ENCODE data around the gene CD226. TPM values are rescaled to one million over a fixed set of nuclear protein-coding genes. Genes with fewer than 3 reads are reported as not detected.

Gene CD226
- total RNA-seq, 4 donors from 2014 or later = 0.03 to 1.6 (median 0.22) TPM

DNA sequence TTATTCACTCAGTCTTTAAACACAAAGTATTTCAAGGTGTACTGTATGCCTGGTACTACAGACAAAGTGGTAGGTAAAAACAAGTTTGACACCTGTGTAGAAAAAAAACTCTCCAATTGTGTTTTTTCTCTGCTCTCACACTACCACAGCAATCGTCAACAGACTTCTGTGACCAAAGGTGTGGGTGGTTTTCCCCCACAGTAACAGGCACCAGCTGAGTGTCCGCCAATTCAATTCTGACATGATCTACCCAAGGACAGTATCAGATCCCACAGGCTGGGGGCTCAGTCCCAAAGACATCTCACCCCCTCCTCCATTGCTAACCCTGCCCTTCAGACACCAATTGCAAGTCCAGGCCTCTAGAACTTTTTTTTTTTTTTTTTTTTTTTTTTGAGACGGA, 71.2 kb downstream of the CD226 start:
- no peak for ATAC-seq
- in situ Hi-C loops (cut with MboI; ENCODE audit: low sequenced_read_pairs in 4 of 4) (no loop called here), intact Hi-C loops (cut with DNase I; ENCODE audit: low total_unique reads) (no loop called here)
- Histone ChIP-seq H3K36me3 (no peaks in the 10 kb centered on the region), H3K27ac (no peak overlapping the region), H3K9me3 (no peaks in the 10 kb centered on the region), H3K4me3 (no peak overlapping the region), H3K4me1 (no peaks in the 10 kb centered on the region), H3K27me3 (no peaks in the 10 kb centered on the region)
- DNase-seq = no peak
- TF ChIP-seq POLR2A (IDR thresholded peaks at IDR 0.05) = no peak
- TF ChIP-seq, protein P1, sequence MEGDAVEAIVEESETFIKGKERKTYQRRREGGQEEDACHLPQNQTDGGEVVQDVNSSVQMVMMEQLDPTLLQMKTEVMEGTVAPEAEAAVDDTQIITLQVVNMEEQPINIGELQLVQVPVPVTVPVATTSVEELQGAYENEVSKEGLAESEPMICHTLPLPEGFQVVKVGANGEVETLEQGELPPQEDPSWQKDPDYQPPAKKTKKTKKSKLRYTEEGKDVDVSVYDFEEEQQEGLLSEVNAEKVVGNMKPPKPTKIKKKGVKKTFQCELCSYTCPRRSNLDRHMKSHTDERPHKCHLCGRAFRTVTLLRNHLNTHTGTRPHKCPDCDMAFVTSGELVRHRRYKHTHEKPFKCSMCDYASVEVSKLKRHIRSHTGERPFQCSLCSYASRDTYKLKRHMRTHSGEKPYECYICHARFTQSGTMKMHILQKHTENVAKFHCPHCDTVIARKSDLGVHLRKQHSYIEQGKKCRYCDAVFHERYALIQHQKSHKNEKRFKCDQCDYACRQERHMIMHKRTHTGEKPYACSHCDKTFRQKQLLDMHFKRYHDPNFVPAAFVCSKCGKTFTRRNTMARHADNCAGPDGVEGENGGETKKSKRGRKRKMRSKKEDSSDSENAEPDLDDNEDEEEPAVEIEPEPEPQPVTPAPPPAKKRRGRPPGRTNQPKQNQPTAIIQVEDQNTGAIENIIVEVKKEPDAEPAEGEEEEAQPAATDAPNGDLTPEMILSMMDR (IDR thresholded peaks at IDR 0.05 in 4 of 5, conservative IDR thresholded peaks at IDR 0.05 in 1 of 5) = no peak

GRCh38 chr18:69874058-69874457, 73.6 kb downstream of the CD226 start:
- Histone ChIP-seq H3K9me3 (no peaks in the 10 kb centered on the region), H3K36me3 (no peaks in the 10 kb centered on the region), H3K4me1 (no peaks in the 10 kb centered on the region), H3K27me3 (no peaks in the 10 kb centered on the region), H3K27ac (no peak overlapping the region), H3K4me3 (no peak overlapping the region)
- no peak for DNase-seq
- TF ChIP-seq POLR2A (IDR thresholded peaks at IDR 0.05) = no peak
- TF ChIP-seq, protein P1 (IDR thresholded peaks at IDR 0.05 in 4 of 5, conservative IDR thresholded peaks at IDR 0.05 in 1 of 5) = no peak
- no peak for ATAC-seq
- intact Hi-C loops (cut with DNase I; ENCODE audit: low total_unique reads) = no loop called here
- in situ Hi-C loops (cut with MboI; ENCODE audit: low sequenced_read_pairs in 4 of 4) = no loop called here

- intact Hi-C loops (cut with DNase I; ENCODE audit: low total_unique reads) = no loop called here
- H3K4me1 ChIP-seq = no peaks in the 10 kb centered on the region
- H3K36me3 ChIP-seq = no peaks in the 10 kb centered on the region
- H3K27ac ChIP-seq = no peak overlapping the region
- ATAC-seq (no peak), DNase-seq (no peak)
- H3K27me3 ChIP-seq = no peaks in the 10 kb centered on the region
- no peak overlapping the region for H3K4me3 ChIP-seq
- TF ChIP-seq POLR2A (IDR thresholded peaks at IDR 0.05) = no peak
- TF ChIP-seq, protein P1 (IDR thresholded peaks at IDR 0.05 in 4 of 5, conservative IDR thresholded peaks at IDR 0.05 in 1 of 5) = no peak
- in situ Hi-C loops (cut with MboI; ENCODE audit: low sequenced_read_pairs in 4 of 4) = no loop called here
- H3K9me3 ChIP-seq = no peaks in the 10 kb centered on the region
These were observed 75.0 kb downstream of the CD226 start for GRCh38 chr18:69872661-69873060.

DNA sequence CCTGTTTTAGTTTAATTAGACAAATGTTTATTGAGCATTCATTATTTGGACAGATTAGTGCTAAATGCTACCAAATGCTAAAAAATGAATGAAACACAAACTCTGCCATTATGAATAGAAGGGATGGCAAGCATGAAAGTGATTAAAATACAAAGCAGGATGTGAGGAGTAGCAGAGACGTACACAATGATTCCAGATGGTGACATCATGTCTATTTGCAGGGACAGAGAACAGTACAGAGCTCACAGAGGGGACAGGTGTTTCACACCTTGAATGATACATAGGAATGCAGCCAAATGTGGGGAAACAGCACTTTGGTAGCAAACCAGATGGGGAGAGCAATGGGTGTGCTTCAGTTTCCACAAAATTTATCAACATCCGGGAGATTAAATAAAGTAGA, 76.3 kb downstream of the CD226 start:
- no peak overlapping the region for H3K27ac ChIP-seq
- no peak for TF ChIP-seq POLR2A (IDR thresholded peaks at IDR 0.05)
- TF ChIP-seq, protein P1 (IDR thresholded peaks at IDR 0.05 in 4 of 5, conservative IDR thresholded peaks at IDR 0.05 in 1 of 5) = no peak
- H3K4me1 ChIP-seq = no peaks in the 10 kb centered on the region
- no peaks in the 10 kb centered on the region for H3K27me3 ChIP-seq
- no peaks in the 10 kb centered on the region for H3K36me3 ChIP-seq
- in situ Hi-C loops (cut with MboI; ENCODE audit: low sequenced_read_pairs in 4 of 4) = no loop called here
- intact Hi-C loops (cut with DNase I; ENCODE audit: low total_unique reads) = no loop called here
- no peaks in the 10 kb centered on the region for H3K9me3 ChIP-seq
- ATAC-seq (no peak), DNase-seq (no peak)
- no peak overlapping the region for H3K4me3 ChIP-seq

DNA sequence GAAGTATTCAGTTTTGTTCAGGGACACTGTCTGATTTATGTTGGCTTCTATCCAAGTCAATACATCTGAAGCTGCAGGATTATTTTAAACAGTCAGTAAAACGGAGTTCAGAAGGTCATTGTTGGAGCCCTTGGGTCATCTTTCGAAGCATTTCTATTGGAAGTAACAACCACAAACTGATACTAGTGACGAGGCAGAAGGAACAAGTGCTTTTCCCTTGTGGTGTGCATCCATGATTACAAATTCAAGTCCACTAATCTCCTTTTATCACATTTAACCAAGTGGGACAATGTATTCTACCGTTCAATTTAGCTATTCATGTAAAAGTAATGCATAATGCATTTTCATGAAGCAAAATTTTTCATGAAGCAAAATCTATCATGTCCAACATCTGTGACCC, 76.9 kb downstream of the CD226 start:
- in situ Hi-C loops (cut with MboI; ENCODE audit: low sequenced_read_pairs in 4 of 4) = no loop called here
- no peaks in the 10 kb centered on the region for H3K27me3 ChIP-seq
- H3K4me3 ChIP-seq = no peak overlapping the region
- ATAC-seq (no peak), DNase-seq (no peak)
- H3K27ac ChIP-seq = no peak overlapping the region
- TF ChIP-seq POLR2A (IDR thresholded peaks at IDR 0.05) = no peak
- TF ChIP-seq, protein P1 (IDR thresholded peaks at IDR 0.05 in 4 of 5, conservative IDR thresholded peaks at IDR 0.05 in 1 of 5) = no peak
- no peaks in the 10 kb centered on the region for H3K4me1 ChIP-seq
- intact Hi-C loops (cut with DNase I; ENCODE audit: low total_unique reads) = no loop called here
- H3K36me3 ChIP-seq = no peaks in the 10 kb centered on the region
- no peaks in the 10 kb centered on the region for H3K9me3 ChIP-seq

All from gastrocnemius medialis (tissue), 4 donors.